ENCODE data around the gene LYPD6B. TPM values are rescaled to one million over a fixed set of nuclear protein-coding genes. Genes with fewer than 3 reads are reported as not detected.

LYPD6B gene
- total RNA-seq, 1 donor = 2.5 TPM

- no peaks in the 10 kb centered on the region for H4K20me1 ChIP-seq (ENCODE audit: insufficient read depth, low read length)
- peak; percentile 30 for DNase-seq (ENCODE audit: insufficient read length, low spot score, missing footprints)
- no peak overlapping the region for H3K4me3 ChIP-seq (ENCODE audit: insufficient read depth, low read length)
- no peak overlapping the region for H3K4me2 ChIP-seq (ENCODE audit: insufficient read depth, low read length)
- H3K4me1 ChIP-seq (ENCODE audit: insufficient read depth, low read length) = peaks cover 10% of the 10 kb centered on the region
- H3K36me3 ChIP-seq (ENCODE audit: insufficient read depth, low read length) = no peaks in the 10 kb centered on the region
- no peaks in the 10 kb centered on the region for H3K9me3 ChIP-seq (ENCODE audit: low read depth, low read length)
- TF ChIP-seq CTCF (IDR thresholded peaks at IDR 0.05; ENCODE audit: extremely low read depth, low read depth, low read length) = no peak
- no peak overlapping the region for H3K27ac ChIP-seq (ENCODE audit: low read depth, low read length)
- no peak overlapping the region for H2AFZ ChIP-seq (ENCODE audit: low read length)
- no peaks in the 10 kb centered on the region for H3K79me2 ChIP-seq (ENCODE audit: insufficient read depth, low read length)
- H3K27me3 ChIP-seq (ENCODE audit: insufficient read depth, low read length) = no peaks in the 10 kb centered on the region
Observed at GRCh38 chr2:149084924-149085795, 46.7 kb downstream of the LYPD6B start.

GRCh38 chr2:149087751-149088150 lies 49.3 kb downstream of the LYPD6B start:
- H4K20me1 ChIP-seq (ENCODE audit: insufficient read depth, low read length) = no peaks in the 10 kb centered on the region
- TF ChIP-seq CTCF (IDR thresholded peaks at IDR 0.05; ENCODE audit: extremely low read depth, low read depth, low read length) = peak; percentile 24

GRCh38 chr2:149089068-149089467 lies 50.6 kb downstream of the LYPD6B start:
- Histone ChIP-seq H3K4me2 (ENCODE audit: insufficient read depth, low read length) (no peak overlapping the region), H2AFZ (ENCODE audit: low read length) (no peak overlapping the region), H3K9me3 (ENCODE audit: low read depth, low read length) (no peaks in the 10 kb centered on the region), H4K20me1 (ENCODE audit: insufficient read depth, low read length) (no peaks in the 10 kb centered on the region), H3K27me3 (ENCODE audit: insufficient read depth, low read length) (no peaks in the 10 kb centered on the region), H3K4me3 (ENCODE audit: insufficient read depth, low read length) (no peak overlapping the region), H3K79me2 (ENCODE audit: insufficient read depth, low read length) (no peaks in the 10 kb centered on the region), H3K36me3 (ENCODE audit: insufficient read depth, low read length) (no peaks in the 10 kb centered on the region), H3K27ac (ENCODE audit: low read depth, low read length) (no peak overlapping the region), H3K4me1 (ENCODE audit: insufficient read depth, low read length) (peaks cover 30% of the 10 kb centered on the region)
- DNase-seq (ENCODE audit: insufficient read length, low spot score, missing footprints) = no peak
- TF ChIP-seq CTCF (IDR thresholded peaks at IDR 0.05; ENCODE audit: extremely low read depth, low read depth, low read length) = no peak

More at GRCh38 chr2:149087751-149088150, 49.3 kb downstream of the LYPD6B start:
- DNase-seq (ENCODE audit: insufficient read length, low spot score, missing footprints) = no peak
- Histone ChIP-seq H3K36me3 (ENCODE audit: insufficient read depth, low read length) (no peaks in the 10 kb centered on the region), H3K9me3 (ENCODE audit: low read depth, low read length) (no peaks in the 10 kb centered on the region), H2AFZ (ENCODE audit: low read length) (no peak overlapping the region), H3K4me2 (ENCODE audit: insufficient read depth, low read length) (no peak overlapping the region), H3K27me3 (ENCODE audit: insufficient read depth, low read length) (no peaks in the 10 kb centered on the region), H3K79me2 (ENCODE audit: insufficient read depth, low read length) (no peaks in the 10 kb centered on the region), H3K4me1 (ENCODE audit: insufficient read depth, low read length) (peaks cover 17% of the 10 kb centered on the region), H3K27ac (ENCODE audit: low read depth, low read length) (no peak overlapping the region), H3K4me3 (ENCODE audit: insufficient read depth, low read length) (no peak overlapping the region)

GRCh38 chr2:149090706-149091105 lies 52.2 kb downstream of the LYPD6B start:
- Histone ChIP-seq H3K4me1 (ENCODE audit: insufficient read depth, low read length) (peaks cover 33% of the 10 kb centered on the region), H3K79me2 (ENCODE audit: insufficient read depth, low read length) (no peaks in the 10 kb centered on the region), H3K9me3 (ENCODE audit: low read depth, low read length) (no peaks in the 10 kb centered on the region), H3K4me3 (ENCODE audit: insufficient read depth, low read length) (no peak overlapping the region), H3K27me3 (ENCODE audit: insufficient read depth, low read length) (no peaks in the 10 kb centered on the region), H3K4me2 (ENCODE audit: insufficient read depth, low read length) (peak overlapping the region; percentile 6), H3K27ac (ENCODE audit: low read depth, low read length) (peak overlapping the region; percentile 20), H4K20me1 (ENCODE audit: insufficient read depth, low read length) (no peaks in the 10 kb centered on the region), H2AFZ (ENCODE audit: low read length) (no peak overlapping the region), H3K36me3 (ENCODE audit: insufficient read depth, low read length) (no peaks in the 10 kb centered on the region)
- no peak for DNase-seq (ENCODE audit: insufficient read length, low spot score, missing footprints)
- TF ChIP-seq CTCF (IDR thresholded peaks at IDR 0.05; ENCODE audit: extremely low read depth, low read depth, low read length) = no peak

Measured in osteoblast (primary cell).